RWPE1 (cell line): ENCODE data around the gene GSTT2.
A peak's percentile ranks its signal among the peaks of the same experiment; 100 is the strongest.

Experiments
- CTCF ChIA-PET: fragments of 350-600 bp; sonication (Branson Sonifier 250); formaldehyde crosslinking; extraction: SDS; loops from one replicate; lab custom pipeline; 2021; lab: Yijun Ruan, JAX
- POLR2A ChIA-PET: fragments of 400-600 bp; formaldehyde crosslinking; extraction: SDS; loops from one replicate; lab custom pipeline; 2020; ENCODE audit warnings: antibody characterized with exemption; ENCODE audit not compliant: low non-redundant PET; lab: Yijun Ruan, JAX
- DNase-seq: peaks from one replicate; pipeline ENCODE4 v3.0.0; 2012; ENCODE audit warnings: low spot score
- H3K27ac ChIP-seq: fragments of 450-650 bp; 2 replicates; pipeline ENCODE4 v1.5.1; 2017
- TF ChIP-seq, protein P1 (sequence below): fragments of 450-650 bp; conservative IDR thresholded peaks from 2 replicates; pipeline ENCODE4 v1.5.1; 2017; ENCODE audit warnings: low read depth, mild to moderate bottlenecking

GSTT2 gene

DNA sequence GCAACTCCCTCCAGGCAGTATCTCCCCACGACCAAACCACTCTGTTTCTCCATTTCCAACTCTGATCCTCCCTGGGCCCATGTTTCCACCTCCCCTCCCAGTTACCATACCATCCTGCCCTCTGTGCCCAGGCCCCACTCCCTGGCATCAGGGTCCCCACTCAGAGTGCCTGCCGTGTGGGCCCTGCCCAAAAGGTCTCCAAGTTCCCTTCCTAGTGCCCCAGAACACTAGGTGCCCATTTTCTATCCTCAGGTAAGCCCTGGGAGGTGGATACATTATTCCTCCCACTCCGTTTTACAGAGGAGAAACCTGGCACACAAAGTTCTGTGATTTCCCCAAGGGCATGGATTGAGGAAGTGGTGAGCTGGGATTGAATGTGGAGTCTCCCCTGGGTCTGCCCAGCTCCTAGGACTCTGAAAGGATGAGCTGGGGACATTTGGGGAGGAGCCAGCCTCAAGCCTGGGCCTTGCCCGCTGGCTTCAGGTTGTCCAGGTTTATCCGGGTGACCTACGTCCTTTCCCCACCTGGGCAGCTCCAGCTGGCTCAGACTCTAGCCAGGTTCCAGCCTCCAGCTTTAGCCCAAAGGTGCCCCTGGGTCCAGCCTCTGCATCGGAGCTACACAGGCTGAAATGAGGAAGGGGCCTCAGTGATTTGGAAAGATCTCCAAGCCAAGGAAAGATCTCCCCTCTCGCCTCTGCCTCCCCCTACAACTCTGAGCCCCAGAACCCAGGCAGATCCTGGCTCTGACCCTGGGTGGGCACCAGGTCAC lies 27.5 kb downstream of the GSTT2 start:
- no peak for DNase-seq
- ChIA-PET POLR2A (no interaction called here), CTCF (no interaction called here)
- H3K27ac ChIP-seq, result no peak overlapping the region
- TF ChIP-seq, protein P1, sequence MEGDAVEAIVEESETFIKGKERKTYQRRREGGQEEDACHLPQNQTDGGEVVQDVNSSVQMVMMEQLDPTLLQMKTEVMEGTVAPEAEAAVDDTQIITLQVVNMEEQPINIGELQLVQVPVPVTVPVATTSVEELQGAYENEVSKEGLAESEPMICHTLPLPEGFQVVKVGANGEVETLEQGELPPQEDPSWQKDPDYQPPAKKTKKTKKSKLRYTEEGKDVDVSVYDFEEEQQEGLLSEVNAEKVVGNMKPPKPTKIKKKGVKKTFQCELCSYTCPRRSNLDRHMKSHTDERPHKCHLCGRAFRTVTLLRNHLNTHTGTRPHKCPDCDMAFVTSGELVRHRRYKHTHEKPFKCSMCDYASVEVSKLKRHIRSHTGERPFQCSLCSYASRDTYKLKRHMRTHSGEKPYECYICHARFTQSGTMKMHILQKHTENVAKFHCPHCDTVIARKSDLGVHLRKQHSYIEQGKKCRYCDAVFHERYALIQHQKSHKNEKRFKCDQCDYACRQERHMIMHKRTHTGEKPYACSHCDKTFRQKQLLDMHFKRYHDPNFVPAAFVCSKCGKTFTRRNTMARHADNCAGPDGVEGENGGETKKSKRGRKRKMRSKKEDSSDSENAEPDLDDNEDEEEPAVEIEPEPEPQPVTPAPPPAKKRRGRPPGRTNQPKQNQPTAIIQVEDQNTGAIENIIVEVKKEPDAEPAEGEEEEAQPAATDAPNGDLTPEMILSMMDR, result no peak

DNA sequence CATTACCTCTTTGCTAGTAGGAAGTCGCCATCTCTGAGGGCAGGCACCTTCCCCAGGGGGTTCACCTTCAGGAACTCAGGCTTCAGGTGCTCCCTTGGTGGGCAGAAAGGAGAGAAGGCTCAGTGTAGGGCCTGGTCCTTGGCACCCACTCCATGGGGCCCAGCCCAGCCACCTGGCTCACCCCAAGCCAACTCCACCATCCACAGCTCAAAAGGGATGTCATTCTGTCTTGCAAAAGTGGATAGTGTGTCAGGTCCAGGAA lies 28.0 kb downstream of the GSTT2 start:
- POLR2A ChIA-PET, result no interaction called here
- TF ChIP-seq, protein P1, result no peak
- no peak for DNase-seq
- CTCF ChIA-PET, result no interaction called here
- H3K27ac ChIP-seq, result no peak overlapping the region

DNA sequence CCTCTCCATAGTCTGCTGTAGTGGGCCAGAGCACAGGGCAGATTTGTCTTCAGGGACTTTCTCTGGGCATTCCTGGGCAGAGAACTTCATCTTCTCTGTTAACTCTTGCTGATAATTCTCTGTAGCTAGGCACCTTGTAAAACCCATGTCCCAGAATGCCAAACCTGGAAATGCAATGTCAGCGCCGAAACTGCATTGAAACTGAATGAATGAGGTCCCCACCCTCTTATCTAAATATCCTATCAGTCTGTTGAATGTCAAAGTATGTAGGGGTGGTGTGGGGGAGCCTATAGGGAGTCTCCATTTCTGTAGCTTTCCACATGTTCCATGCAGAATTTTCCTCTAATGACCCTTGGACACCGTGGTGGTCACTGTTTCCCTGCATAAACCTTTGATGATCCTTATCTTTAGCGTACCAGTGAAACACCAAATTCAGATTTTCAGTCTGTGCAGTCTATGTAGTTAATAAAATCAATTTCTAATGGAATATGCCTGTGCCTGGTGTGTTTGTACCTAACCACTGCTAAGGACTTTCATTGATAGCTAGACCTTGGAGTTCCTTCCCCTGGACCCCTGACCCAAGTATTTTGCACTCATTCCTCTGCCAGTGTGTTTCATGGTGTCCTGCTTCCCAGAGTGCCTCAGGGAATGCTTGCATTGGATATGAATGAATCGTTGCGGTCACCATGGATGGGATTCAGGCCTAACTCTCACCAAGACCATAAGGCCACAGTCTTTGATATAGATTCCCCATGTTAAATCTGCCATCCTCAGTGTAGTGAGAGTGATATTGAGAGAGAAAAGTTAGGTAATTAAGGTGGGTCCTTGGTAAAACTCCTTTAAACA lies 28.7 kb downstream of the GSTT2 start:
- CTCF ChIA-PET, result no interaction called here
- TF ChIP-seq, protein P1, result no peak
- no peak for DNase-seq
- no peak overlapping the region for H3K27ac ChIP-seq
- POLR2A ChIA-PET, result no interaction called here

DNA sequence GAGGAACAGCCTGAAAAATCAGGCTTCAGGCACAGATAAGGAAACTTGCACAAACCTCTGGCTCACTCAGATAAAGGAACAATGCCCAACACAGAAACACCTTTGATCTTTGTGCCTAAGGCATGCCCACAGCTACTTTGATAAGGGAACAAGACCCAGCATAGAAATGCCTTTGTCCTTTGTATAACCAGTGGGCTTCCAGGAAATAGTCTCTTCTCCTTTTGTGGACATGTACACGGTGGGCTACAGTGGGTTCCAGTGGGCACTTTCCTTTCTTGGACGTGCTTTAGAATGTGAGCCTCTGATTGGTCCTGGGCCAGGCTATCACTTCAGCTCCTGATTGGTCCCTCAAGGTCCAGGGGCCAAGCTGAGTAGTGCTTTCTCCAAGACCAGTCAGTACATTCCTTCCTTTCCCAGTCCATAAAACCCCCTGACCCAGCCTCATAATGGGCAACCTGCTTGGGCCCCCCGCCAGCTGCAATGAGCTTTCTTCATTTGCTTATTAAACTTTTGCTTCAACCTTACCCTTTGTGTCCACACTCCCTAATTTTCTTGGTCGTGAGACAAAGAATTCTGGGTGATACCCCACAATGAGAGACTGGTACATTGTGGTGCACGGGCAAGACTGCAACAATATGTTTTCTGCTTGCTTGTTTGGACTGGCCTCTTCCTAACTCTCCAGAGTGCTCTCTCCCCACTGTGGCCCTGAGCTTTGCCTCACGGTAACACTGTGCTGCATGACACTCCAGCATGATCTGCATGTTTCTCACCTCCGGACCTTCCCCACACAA lies 29.5 kb downstream of the GSTT2 start:
- POLR2A ChIA-PET, result no interaction called here
- TF ChIP-seq, protein P1, result no peak
- DNase-seq, result no peak
- no peak overlapping the region for H3K27ac ChIP-seq
- CTCF ChIA-PET, result no interaction called here

DNA sequence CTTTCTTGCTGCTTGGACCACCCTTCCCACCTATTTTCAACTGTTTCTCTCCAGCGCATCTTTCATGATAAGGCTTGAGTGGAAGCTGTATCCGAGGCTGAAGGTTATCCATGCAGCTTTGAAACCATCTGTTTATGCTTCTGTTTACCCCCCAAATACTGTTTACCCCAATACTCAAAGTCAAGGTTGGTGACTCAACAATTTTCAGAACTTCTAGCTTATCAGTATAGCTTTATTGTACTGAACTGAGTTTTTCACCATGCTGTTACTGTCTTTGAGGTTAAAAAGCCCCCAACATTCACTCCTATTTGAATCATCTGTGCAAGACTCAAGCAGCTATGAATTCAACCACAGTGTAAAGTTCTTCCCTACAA lies 30.1 kb downstream of the GSTT2 start:
- TF ChIP-seq, protein P1, result no peak
- no peak for DNase-seq
- CTCF ChIA-PET, result no interaction called here
- H3K27ac ChIP-seq, result no peak overlapping the region
- POLR2A ChIA-PET, result no interaction called here

DNA sequence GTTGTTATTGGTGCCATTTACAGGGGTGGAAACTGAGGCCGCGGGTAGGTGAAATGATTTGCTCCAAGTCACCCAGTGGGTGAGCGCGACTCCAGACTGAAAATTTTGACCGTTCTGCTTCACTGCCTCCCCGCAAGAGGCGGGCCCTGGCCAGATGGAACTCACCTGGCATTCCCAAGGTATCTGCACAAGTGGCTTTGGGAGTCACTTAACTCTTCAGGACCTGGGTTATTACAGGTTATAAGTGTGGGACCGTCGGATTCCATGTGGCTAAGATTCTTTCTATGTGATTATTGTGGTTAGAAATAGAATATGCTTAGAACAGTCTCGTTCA lies 31.8 kb downstream of the GSTT2 start:
- peak; percentile 8 for DNase-seq
- peak overlapping the region; percentile 85 for H3K27ac ChIP-seq
- CTCF ChIA-PET, result no interaction called here
- TF ChIP-seq, protein P1, result no peak
- POLR2A ChIA-PET, result no interaction called here
